ENCODE measurements around the gene ATL2. TPM values are rescaled to one million over a fixed set of nuclear protein-coding genes. Genes with fewer than 3 reads are reported as not detected.

The ATL2 gene
- total and polyA plus RNA-seq, 2 of the 8 experiments (the other 6 are each of a cell fraction or from before 2014, with no cell fraction given) = 38.8 to 84.6 TPM

GRCh38 chr2:38294597-38294996, 82.5 kb downstream of the ATL2 start (continued):
- TF ChIP-seq E2F6 (IDR thresholded peaks at IDR 0.05) (no peak), TAF1 (IDR thresholded peaks at IDR 0.05; ENCODE audit: low read depth, low read length) (no peak), EGR1 (IDR thresholded peaks at IDR 0.05; ENCODE audit: borderline replicate concordance, low read depth, low read length) (no peak)

Data from H1 (cell line).